Measurements from ENCODE around the gene STAG1.

- TF ChIP-seq CTCF (IDR thresholded peaks at IDR 0.05), result no peak
- no peak for TF ChIP-seq POLR2A (IDR thresholded peaks at IDR 0.05)
Observed at GRCh38 chr3:136714020-136714419, 38.2 kb downstream of the STAG1 start.

Measured in body of pancreas (tissue), 4 donors.